DOHH2 (cell line): ENCODE data around the gene UNC5A.

Experiments used
- EZH2phosphoT487 ChIP-seq: fragments of 200-600 bp; sonication (generic); IDR thresholded peaks from 2 replicates; pipeline ENCODE4 v1.6.1; 2017; ENCODE audit warnings: borderline replicate concordance, mild to moderate bottlenecking, antibody characterized with exemption, low read length, moderate library complexity, mixed read lengths
- TF ChIP-seq, protein P1 (sequence below): fragments of 200-600 bp; sonication (generic); IDR thresholded peaks from one replicate; pipeline ENCODE4 v1.5.1; 2014; ENCODE audit warnings: antibody characterized with exemption, mild to moderate bottlenecking, low read depth, low read length; ENCODE audit not compliant: poor library complexity, severe bottlenecking

DNA sequence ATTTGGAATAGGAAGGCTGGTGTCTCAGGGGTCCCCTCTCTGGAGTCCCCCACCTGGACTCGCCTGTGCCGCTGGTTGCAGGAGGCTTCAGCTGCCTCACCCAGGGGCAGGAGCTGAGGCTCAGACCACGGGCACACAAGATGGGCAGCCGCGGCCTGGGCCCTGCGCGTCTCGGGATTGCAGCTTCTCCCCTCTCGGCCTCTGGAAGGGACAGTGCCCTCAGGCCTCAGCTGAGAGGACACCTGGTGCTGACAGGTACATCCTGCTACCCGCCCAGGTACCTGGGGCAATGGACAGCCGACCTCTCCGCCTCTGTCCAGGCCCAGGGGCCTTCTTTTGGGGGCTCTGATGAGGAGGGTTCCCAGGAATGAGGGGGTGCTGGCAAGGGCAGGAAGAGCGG, 38.3 kb downstream of the UNC5A start:
- TF ChIP-seq, protein P1, sequence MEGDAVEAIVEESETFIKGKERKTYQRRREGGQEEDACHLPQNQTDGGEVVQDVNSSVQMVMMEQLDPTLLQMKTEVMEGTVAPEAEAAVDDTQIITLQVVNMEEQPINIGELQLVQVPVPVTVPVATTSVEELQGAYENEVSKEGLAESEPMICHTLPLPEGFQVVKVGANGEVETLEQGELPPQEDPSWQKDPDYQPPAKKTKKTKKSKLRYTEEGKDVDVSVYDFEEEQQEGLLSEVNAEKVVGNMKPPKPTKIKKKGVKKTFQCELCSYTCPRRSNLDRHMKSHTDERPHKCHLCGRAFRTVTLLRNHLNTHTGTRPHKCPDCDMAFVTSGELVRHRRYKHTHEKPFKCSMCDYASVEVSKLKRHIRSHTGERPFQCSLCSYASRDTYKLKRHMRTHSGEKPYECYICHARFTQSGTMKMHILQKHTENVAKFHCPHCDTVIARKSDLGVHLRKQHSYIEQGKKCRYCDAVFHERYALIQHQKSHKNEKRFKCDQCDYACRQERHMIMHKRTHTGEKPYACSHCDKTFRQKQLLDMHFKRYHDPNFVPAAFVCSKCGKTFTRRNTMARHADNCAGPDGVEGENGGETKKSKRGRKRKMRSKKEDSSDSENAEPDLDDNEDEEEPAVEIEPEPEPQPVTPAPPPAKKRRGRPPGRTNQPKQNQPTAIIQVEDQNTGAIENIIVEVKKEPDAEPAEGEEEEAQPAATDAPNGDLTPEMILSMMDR, result no peak
- TF ChIP-seq EZH2phosphoT487, result no peak
